ENCODE results near the gene HSPA14.

DNA sequence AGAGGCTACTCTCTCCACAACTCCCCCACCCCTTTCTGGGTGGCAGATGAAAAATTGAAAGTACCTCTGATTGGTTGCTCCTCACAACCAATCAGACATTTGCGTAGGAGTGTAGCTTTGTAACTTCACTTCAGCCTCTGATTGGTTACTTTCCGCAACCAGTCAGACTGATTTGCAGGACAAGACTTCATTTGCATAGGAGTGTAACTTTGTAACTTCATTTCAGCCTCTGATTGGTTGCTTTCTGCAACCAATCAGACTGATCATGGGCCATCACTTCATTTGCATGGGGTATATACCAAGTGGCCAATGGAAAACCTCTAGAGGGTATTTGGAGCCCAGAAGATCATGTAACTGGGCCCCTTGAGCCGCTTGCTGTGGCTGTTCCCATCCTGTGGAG is 25.8 kb upstream of the HSPA14 start:
- TF ChIP-seq, protein P1, sequence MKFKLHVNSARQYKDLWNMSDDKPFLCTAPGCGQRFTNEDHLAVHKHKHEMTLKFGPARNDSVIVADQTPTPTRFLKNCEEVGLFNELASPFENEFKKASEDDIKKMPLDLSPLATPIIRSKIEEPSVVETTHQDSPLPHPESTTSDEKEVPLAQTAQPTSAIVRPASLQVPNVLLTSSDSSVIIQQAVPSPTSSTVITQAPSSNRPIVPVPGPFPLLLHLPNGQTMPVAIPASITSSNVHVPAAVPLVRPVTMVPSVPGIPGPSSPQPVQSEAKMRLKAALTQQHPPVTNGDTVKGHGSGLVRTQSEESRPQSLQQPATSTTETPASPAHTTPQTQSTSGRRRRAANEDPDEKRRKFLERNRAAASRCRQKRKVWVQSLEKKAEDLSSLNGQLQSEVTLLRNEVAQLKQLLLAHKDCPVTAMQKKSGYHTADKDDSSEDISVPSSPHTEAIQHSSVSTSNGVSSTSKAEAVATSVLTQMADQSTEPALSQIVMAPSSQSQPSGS (IDR thresholded peaks at IDR 0.05; ENCODE audit: low read length), result no peak
- TF ChIP-seq, protein P2, sequence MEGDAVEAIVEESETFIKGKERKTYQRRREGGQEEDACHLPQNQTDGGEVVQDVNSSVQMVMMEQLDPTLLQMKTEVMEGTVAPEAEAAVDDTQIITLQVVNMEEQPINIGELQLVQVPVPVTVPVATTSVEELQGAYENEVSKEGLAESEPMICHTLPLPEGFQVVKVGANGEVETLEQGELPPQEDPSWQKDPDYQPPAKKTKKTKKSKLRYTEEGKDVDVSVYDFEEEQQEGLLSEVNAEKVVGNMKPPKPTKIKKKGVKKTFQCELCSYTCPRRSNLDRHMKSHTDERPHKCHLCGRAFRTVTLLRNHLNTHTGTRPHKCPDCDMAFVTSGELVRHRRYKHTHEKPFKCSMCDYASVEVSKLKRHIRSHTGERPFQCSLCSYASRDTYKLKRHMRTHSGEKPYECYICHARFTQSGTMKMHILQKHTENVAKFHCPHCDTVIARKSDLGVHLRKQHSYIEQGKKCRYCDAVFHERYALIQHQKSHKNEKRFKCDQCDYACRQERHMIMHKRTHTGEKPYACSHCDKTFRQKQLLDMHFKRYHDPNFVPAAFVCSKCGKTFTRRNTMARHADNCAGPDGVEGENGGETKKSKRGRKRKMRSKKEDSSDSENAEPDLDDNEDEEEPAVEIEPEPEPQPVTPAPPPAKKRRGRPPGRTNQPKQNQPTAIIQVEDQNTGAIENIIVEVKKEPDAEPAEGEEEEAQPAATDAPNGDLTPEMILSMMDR (IDR thresholded peaks at IDR 0.05 in 2 of 3, conservative IDR thresholded peaks at IDR 0.05 in 1 of 3; ENCODE audit: control insufficient read depth in 2 of 3, extremely low read depth in 1 of 3, insufficient read depth in 1 of 3, low read depth in 3 of 3, low read length in 3 of 3), result no peak
- no peak for TF ChIP-seq MXI1 (IDR thresholded peaks at IDR 0.05; ENCODE audit: low read depth, low read length)
- no peak for TF ChIP-seq SMC3 (IDR thresholded peaks at IDR 0.05; ENCODE audit: borderline replicate concordance, low read length)

Data from GM12878 (cell line).